Measurements from ENCODE around the gene GPATCH8.

Gene GPATCH8

GRCh38 chr17:44352828-44353671, 150.2 kb downstream of the GPATCH8 start:
- in situ Hi-C loops (cut with HindIII; ENCODE audit: low pct_ligation_motif_present, low pct_unique_long_range_greater_than_20kb, low sequenced_read_pairs) = no loop called here
- no peak for DNase-seq

GRCh38 chr17:44351961-44352827, 151.0 kb downstream of the GPATCH8 start:
- DNase-seq = no peak
- in situ Hi-C loops (cut with HindIII; ENCODE audit: low pct_ligation_motif_present, low pct_unique_long_range_greater_than_20kb, low sequenced_read_pairs) = no loop called here

- in situ Hi-C loops (cut with HindIII; ENCODE audit: low pct_ligation_motif_present, low pct_unique_long_range_greater_than_20kb, low sequenced_read_pairs) = no loop called here
- DNase-seq = no peak
Measured at GRCh38 chr17:44351464-44351863, 151.7 kb downstream of the GPATCH8 start.

GRCh38 chr17:44350733-44351226, 152.4 kb downstream of the GPATCH8 start:
- DNase-seq = peak; percentile 71
- in situ Hi-C loops (cut with HindIII; ENCODE audit: low pct_ligation_motif_present, low pct_unique_long_range_greater_than_20kb, low sequenced_read_pairs) = no loop called here

GRCh38 chr17:44349553-44350070, 153.6 kb downstream of the GPATCH8 start:
- DNase-seq = no peak
- in situ Hi-C loops (cut with HindIII; ENCODE audit: low pct_ligation_motif_present, low pct_unique_long_range_greater_than_20kb, low sequenced_read_pairs) = no loop called here

GRCh38 chr17:44348988-44349364, 154.2 kb downstream of the GPATCH8 start:
- in situ Hi-C loops (cut with HindIII; ENCODE audit: low pct_ligation_motif_present, low pct_unique_long_range_greater_than_20kb, low sequenced_read_pairs) = no loop called here
- DNase-seq = no peak

- in situ Hi-C loops (cut with HindIII; ENCODE audit: low pct_ligation_motif_present, low pct_unique_long_range_greater_than_20kb, low sequenced_read_pairs) = no loop called here
- DNase-seq = peak; percentile 49
Measured at GRCh38 chr17:44348234-44348987, 154.8 kb downstream of the GPATCH8 start.
